ENCODE measurements around the gene RPP30. TPM values are rescaled to one million over a fixed set of nuclear protein-coding genes. Genes with fewer than 3 reads are reported as not detected.

RPP30 gene
- total and polyA plus RNA-seq, 9 of the 15 experiments (the other 6 are each of a cell fraction or from before 2014, with no cell fraction given): 37.3 to 170 (median 69.1) TPM

DNA sequence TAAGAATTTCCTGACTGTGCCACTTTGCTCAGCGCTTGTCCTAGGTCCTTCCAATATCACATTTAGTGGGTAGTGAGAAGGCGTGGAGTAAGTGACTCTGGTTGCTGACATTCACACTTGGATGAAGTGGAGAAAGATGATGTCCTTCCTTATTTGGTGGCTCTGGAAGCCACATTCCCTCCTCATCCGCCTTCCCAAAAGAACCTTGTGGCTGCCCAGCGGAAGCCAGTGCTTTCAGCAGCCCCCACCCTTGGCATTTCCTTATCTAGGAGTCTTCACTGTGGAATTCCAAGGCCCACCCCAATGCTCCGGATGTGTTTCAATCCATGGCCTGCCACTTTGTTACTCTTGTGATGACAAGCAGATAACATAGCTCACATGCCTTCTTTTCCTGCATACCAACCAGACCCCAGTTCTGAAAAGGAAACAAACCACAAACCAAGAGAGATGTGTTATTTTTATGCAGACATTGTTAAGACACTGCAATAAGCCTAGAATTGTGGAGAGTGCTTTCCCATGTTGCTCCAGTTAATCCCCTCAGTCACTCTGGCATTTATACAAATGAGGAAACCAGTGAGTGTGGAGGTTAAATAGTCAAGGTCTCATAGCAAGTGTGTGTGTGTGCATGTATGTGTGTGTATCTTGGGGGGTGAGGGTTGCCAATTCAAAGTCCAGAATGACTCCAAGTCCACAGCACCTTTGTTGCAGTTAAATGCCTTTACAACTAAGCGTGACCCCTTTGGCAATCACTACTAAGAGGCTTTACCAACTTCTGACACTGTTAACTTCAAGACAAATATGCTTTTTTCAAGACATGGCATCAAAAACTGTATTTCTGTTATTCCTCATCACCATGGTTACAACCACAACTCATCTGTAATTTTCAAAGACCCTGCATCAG lies 59.4 kb downstream of the RPP30 start:
- in situ Hi-C loops (cut with MboI) (no loop called here), intact Hi-C loops (cut with micrococcal nuclease) (no loop called here)
- H3K36me3 ChIP-seq (ENCODE audit: control insufficient read depth, insufficient read depth, low read length): no peaks in the 10 kb centered on the region
- H3K9me3 ChIP-seq (replicated peaks; ENCODE audit: control insufficient read depth, insufficient read depth, low read depth, low read length): no peaks in the 10 kb centered on the region
- DNase-seq (ENCODE audit: extremely low read depth in 1 of 4, low spot score in 3 of 4) (no peak), ATAC-seq (no peak), FAIRE-seq (no peak)
- H3K4me3 ChIP-seq: no peak overlapping the region
- BruUV-seq (replicated peaks): no TSS peak
- TF ChIP-seq TGIF2 (CRISPR knock-in tag; IDR thresholded peaks at IDR 0.05): no peak
- TF ChIP-seq, protein P1, sequence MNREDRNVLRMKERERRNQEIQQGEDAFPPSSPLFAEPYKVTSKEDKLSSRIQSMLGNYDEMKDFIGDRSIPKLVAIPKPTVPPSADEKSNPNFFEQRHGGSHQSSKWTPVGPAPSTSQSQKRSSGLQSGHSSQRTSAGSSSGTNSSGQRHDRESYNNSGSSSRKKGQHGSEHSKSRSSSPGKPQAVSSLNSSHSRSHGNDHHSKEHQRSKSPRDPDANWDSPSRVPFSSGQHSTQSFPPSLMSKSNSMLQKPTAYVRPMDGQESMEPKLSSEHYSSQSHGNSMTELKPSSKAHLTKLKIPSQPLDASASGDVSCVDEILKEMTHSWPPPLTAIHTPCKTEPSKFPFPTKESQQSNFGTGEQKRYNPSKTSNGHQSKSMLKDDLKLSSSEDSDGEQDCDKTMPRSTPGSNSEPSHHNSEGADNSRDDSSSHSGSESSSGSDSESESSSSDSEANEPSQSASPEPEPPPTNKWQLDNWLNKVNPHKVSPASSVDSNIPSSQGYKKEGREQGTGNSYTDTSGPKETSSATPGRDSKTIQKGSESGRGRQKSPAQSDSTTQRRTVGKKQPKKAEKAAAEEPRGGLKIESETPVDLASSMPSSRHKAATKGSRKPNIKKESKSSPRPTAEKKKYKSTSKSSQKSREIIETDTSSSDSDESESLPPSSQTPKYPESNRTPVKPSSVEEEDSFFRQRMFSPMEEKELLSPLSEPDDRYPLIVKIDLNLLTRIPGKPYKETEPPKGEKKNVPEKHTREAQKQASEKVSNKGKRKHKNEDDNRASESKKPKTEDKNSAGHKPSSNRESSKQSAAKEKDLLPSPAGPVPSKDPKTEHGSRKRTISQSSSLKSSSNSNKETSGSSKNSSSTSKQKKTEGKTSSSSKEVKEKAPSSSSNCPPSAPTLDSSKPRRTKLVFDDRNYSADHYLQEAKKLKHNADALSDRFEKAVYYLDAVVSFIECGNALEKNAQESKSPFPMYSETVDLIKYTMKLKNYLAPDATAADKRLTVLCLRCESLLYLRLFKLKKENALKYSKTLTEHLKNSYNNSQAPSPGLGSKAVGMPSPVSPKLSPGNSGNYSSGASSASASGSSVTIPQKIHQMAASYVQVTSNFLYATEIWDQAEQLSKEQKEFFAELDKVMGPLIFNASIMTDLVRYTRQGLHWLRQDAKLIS (CRISPR knock-in tag; IDR thresholded peaks at IDR 0.05): no peak
- no peak for TF ChIP-seq CTBP1 (IDR thresholded peaks at IDR 0.05; ENCODE audit: borderline replicate concordance)
- no peak for TF ChIP-seq GTF2F1 (IDR thresholded peaks at IDR 0.05; ENCODE audit: low read depth, low read length)
- peak; percentile 24 for TF ChIP-seq RFX1 (IDR thresholded peaks at IDR 0.05)
- peak; percentile 58 for TF ChIP-seq GABPA (tag; conservative IDR thresholded peaks at IDR 0.05; ENCODE audit: low read depth)
- TF ChIP-seq LCOR (CRISPR knock-in tag; IDR thresholded peaks at IDR 0.05): no peak
- TF ChIP-seq NR2C2 (CRISPR knock-in tag; IDR thresholded peaks at IDR 0.05): no peak
- TF ChIP-seq NR2C2 (tag; IDR thresholded peaks at IDR 0.05): peak; percentile 52; the same call in 1 of the 2 replicates
- no peak for TF ChIP-seq ZKSCAN1 (IDR thresholded peaks at IDR 0.05; ENCODE audit: low read depth, low read length)
- H3K4me2 ChIP-seq (ENCODE audit: insufficient read depth, low read length): no peak overlapping the region
- no peak overlapping the region for H3K9ac ChIP-seq (ENCODE audit: insufficient read depth in 1 of 2, low read depth in 2 of 2, low read length in 2 of 2)
- no peaks in the 10 kb centered on the region for H3K9me1 ChIP-seq (ENCODE audit: control insufficient read depth, insufficient read depth, low read length)
- H2AFZ ChIP-seq (ENCODE audit: low read depth, low read length): no peak overlapping the region
- 2% methylated on average over 6 of the region's 6 CpGs for WGBS (ENCODE audit: insufficient coverage, low coverage, missing lambda C conversion rate)
- no peaks in the 10 kb centered on the region for H4K20me1 ChIP-seq (replicated peaks; ENCODE audit: control insufficient read depth, insufficient read depth, low read length)
- ChIA-PET CTCF (ENCODE audit: low intra/inter-chr PET ratio) (no interaction called here), POLR2A (no interaction called here)
- no peaks in the 10 kb centered on the region for H3K79me2 ChIP-seq (ENCODE audit: control insufficient read depth, insufficient read depth, low read length)
- no peaks in the 10 kb centered on the region; a peak in 1 of 5 replicates for H3K4me1 ChIP-seq (replicated peaks in 1 of 2; ENCODE audit: control insufficient read depth in 2 of 2, insufficient read depth in 2 of 2, low read length in 2 of 2)
- peaks cover 0 to 5% of the 10 kb centered on the region in 2 experiments; a peak in 2 of 5 replicates for H3K27me3 ChIP-seq (ENCODE audit: control insufficient read depth in 2 of 2, insufficient read depth in 2 of 2, low read length in 2 of 2)
- no peak overlapping the region for H3K27ac ChIP-seq (ENCODE audit: extremely low read depth, low read depth, low read length)

Measured in K562 (cell line).